ENCODE data around the gene COMMD8. TPM values are rescaled to one million over a fixed set of nuclear protein-coding genes. Genes with fewer than 3 reads are reported as not detected.

Gene COMMD8
- total RNA-seq, 1 donor from 2014 or later: 17.8 TPM

Other genes with a start within 250 kb of the COMMD8 start
- 35.8 TPM for gene ATP10D, start 21.6 kb upstream of the COMMD8 start, total RNA-seq

Measured in mucosa of gallbladder (tissue), 1 donor.